Smooth muscle cell of trachea (primary cell): ENCODE results near the gene ANKRD49. TPM values are rescaled to one million over a fixed set of nuclear protein-coding genes. Genes with fewer than 3 reads are reported as not detected.

Experiments
- total RNA-seq: library from RNA; depleted of rRNA; stranded (reverse); fragments of >200 nt; gene quantifications from 2 replicates; pipeline ENCODE4 v1.2.1, GENCODE V29; 2014

The ANKRD49 gene, protein sequence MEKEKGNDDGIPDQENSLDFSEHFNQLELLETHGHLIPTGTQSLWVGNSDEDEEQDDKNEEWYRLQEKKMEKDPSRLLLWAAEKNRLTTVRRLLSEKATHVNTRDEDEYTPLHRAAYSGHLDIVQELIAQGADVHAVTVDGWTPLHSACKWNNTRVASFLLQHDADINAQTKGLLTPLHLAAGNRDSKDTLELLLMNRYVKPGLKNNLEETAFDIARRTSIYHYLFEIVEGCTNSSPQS
- 8.6 and 13.2 TPM in 2 replicates for total RNA-seq

GRCh38 chr11:94493281-94494125, at the start of gene ANKRD49, which contains the start of gene MRE11:
TSS of gene ANKRD49 (plus strand) at chr11:94493984. CDS start at chr11:94496694, 2,710 bp downstream.
TSS of gene MRE11 (minus strand) at chr11:94493844. CDS start at chr11:94492801, 1,043 bp downstream.

GRCh38 chr11:94511932-94512781, 18.4 kb downstream of the ANKRD49 start, which contains the start of gene C11orf97:
TSS of gene C11orf97 (plus strand) at chr11:94512461. CDS start at chr11:94512529, 68 bp downstream.

DNA sequence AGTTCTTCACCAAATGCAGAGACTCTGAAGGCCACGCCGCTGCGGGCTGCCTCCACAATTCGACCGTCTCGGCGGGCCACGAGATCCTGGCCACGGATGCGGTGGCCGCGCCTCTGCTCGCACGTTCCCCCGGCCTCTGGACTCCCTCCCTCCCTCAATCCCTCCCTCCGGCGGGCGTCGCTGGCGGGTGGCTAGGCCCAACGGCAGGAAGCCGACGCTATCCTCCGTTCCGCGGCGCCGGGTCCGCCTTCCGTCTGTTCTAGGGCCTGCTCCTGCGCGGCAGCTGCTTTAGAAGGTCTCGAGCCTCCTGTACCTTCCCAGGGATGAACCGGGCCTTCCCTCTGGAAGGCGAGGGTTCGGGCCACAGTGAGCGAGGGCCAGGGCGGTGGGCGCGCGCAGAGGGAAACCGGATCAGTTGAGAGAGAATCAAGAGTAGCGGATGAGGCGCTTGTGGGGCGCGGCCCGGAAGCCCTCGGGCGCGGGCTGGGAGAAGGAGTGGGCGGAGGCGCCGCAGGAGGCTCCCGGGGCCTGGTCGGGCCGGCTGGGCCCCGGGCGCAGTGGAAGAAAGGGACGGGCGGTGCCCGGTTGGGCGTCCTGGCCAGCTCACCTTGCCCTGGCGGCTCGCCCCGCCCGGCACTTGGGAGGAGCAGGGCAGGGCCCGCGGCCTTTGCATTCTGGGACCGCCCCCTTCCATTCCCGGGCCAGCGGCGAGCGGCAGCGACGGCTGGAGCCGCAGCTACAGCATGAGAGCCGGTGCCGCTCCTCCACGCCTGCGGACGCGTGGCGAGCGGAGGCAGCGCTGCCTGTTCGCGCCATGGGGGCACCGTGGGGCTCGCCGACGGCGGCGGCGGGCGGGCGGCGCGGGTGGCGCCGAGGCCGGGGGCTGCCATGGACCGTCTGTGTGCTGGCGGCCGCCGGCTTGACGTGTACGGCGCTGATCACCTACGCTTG, 50.2 kb downstream of the ANKRD49 start, which contains the start of gene FUT4:
Gene FUT4 (plus strand): TSS at position 227 of the 951 bp plus-strand sequence. CDS start 213 bp downstream, at position 440.

Other genes starting within 250 kb of the ANKRD49 start
- gene IZUMO1R, start 189.4 kb upstream of the ANKRD49 start, total RNA-seq: not detected in 2 replicates
- gene GPR83, start 92.6 kb upstream of the ANKRD49 start, total RNA-seq: under 0.01 TPM in 1 of 2 replicates, not detected in the other
- gene MRE11, start 140 bp upstream of the ANKRD49 start, total RNA-seq: 10.3 and 16.0 TPM in 2 replicates
- gene C11orf97, start 18.5 kb downstream of the ANKRD49 start, total RNA-seq: not detected in 2 replicates
- gene FUT4, start 49.9 kb downstream of the ANKRD49 start, total RNA-seq: 4.9 and 6.6 TPM in 2 replicates
- 4.1 and 4.5 TPM in 2 replicates for gene PIWIL4, start 73.4 kb downstream of the ANKRD49 start, total RNA-seq